Measurements from ENCODE around the gene SH3BP4. TPM values are rescaled to one million over a fixed set of nuclear protein-coding genes. Genes with fewer than 3 reads are reported as not detected.

Gene SH3BP4
- total RNA-seq, 1 donor from 2014 or later: 9.6 TPM

GRCh38 chr2:235044501-235045271 lies 92.9 kb downstream of the SH3BP4 start:
- H3K27me3 ChIP-seq (ENCODE audit: low read depth): no peaks in the 10 kb centered on the region
- H3K4me1 ChIP-seq: peaks cover 38% of the 10 kb centered on the region
- peaks cover 28% of the 10 kb centered on the region for H3K36me3 ChIP-seq
- H3K4me3 ChIP-seq: no peak overlapping the region
- TF ChIP-seq CTCF (IDR thresholded peaks at IDR 0.05; ENCODE audit: borderline replicate concordance): no peak
- no peaks in the 10 kb centered on the region for H3K9me3 ChIP-seq (replicated peaks)
- intact Hi-C loops (cut with micrococcal nuclease): no loop called here
- no peak for DNase-seq
- H3K27ac ChIP-seq (replicated peaks): peak overlapping the region; percentile 33

GRCh38 chr2:235045336-235045972 lies 93.6 kb downstream of the SH3BP4 start:
- Histone ChIP-seq H3K36me3 (peaks cover 27% of the 10 kb centered on the region), H3K27me3 (ENCODE audit: low read depth) (no peaks in the 10 kb centered on the region), H3K9me3 (replicated peaks) (no peaks in the 10 kb centered on the region), H3K4me1 (peaks cover 44% of the 10 kb centered on the region), H3K27ac (replicated peaks) (no peak overlapping the region), H3K4me3 (no peak overlapping the region)
- no peak for TF ChIP-seq CTCF (IDR thresholded peaks at IDR 0.05; ENCODE audit: borderline replicate concordance)
- intact Hi-C loops (cut with micrococcal nuclease): no loop called here
- DNase-seq: no peak

- no peak overlapping the region for H3K4me3 ChIP-seq
- H3K27ac ChIP-seq (replicated peaks): no peak overlapping the region
- intact Hi-C loops (cut with micrococcal nuclease): no loop called here
- no peak for DNase-seq
- TF ChIP-seq CTCF (IDR thresholded peaks at IDR 0.05; ENCODE audit: borderline replicate concordance): no peak
- H3K9me3 ChIP-seq (replicated peaks): no peaks in the 10 kb centered on the region
- H3K36me3 ChIP-seq: peaks cover 22% of the 10 kb centered on the region
- peaks cover 49% of the 10 kb centered on the region for H3K4me1 ChIP-seq
- H3K27me3 ChIP-seq (ENCODE audit: low read depth): no peaks in the 10 kb centered on the region
Measured at GRCh38 chr2:235045973-235046343, 94.1 kb downstream of the SH3BP4 start.

- no peak overlapping the region for H3K27ac ChIP-seq (replicated peaks)
- H3K4me1 ChIP-seq: peaks cover 56% of the 10 kb centered on the region
- H3K9me3 ChIP-seq (replicated peaks): no peaks in the 10 kb centered on the region
- no peak for TF ChIP-seq CTCF (IDR thresholded peaks at IDR 0.05; ENCODE audit: borderline replicate concordance)
- H3K4me3 ChIP-seq: no peak overlapping the region
- H3K36me3 ChIP-seq: peaks cover 16% of the 10 kb centered on the region
- no peak for DNase-seq
- no peaks in the 10 kb centered on the region for H3K27me3 ChIP-seq (ENCODE audit: low read depth)
- intact Hi-C loops (cut with micrococcal nuclease): no loop called here
Measured at GRCh38 chr2:235046589-235046988, 94.8 kb downstream of the SH3BP4 start.

- intact Hi-C loops (cut with micrococcal nuclease): no loop called here
- no peak for DNase-seq
- Histone ChIP-seq H3K9me3 (replicated peaks) (no peaks in the 10 kb centered on the region), H3K4me3 (no peak overlapping the region), H3K36me3 (peaks cover 7% of the 10 kb centered on the region), H3K27me3 (ENCODE audit: low read depth) (no peaks in the 10 kb centered on the region), H3K27ac (replicated peaks) (peak overlapping the region; percentile 64), H3K4me1 (peaks cover 61% of the 10 kb centered on the region)
- TF ChIP-seq CTCF (IDR thresholded peaks at IDR 0.05; ENCODE audit: borderline replicate concordance): no peak
Measured at GRCh38 chr2:235047171-235048160, 95.6 kb downstream of the SH3BP4 start.
